Measurements from ENCODE around the gene NEURL3.

Gene NEURL3

GRCh38 chr2:96468904-96469303 is 36.3 kb downstream of the NEURL3 start:
- POLR2A ChIA-PET, result no interaction called here
- no peaks in the 10 kb centered on the region for H3K9me3 ChIP-seq (ENCODE audit: control insufficient read depth, insufficient read depth, low read depth, low read length)
- no peak overlapping the region for H3K27ac ChIP-seq (ENCODE audit: extremely low read depth, low read depth, low read length)
- TF ChIP-seq ZNF416 (tag by site-specific recombination; IDR thresholded peaks at IDR 0.05) (no peak), ZNF248 (tag by site-specific recombination; IDR thresholded peaks at IDR 0.05) (no peak), ZNF19 (tag by site-specific recombination; IDR thresholded peaks at IDR 0.05; ENCODE audit: low read depth) (no peak), ZBTB49 (tag by site-specific recombination; IDR thresholded peaks at IDR 0.05; ENCODE audit: low read depth) (no peak), ZNF600 (tag by site-specific recombination; IDR thresholded peaks at IDR 0.05) (no peak), ZNF433 (tag by site-specific recombination; IDR thresholded peaks at IDR 0.05; ENCODE audit: low read depth) (no peak), ZNF473 (tag by site-specific recombination; IDR thresholded peaks at IDR 0.05) (no peak), ZNF391 (tag by site-specific recombination; IDR thresholded peaks at IDR 0.05; ENCODE audit: borderline replicate concordance, low read depth) (no peak), ZNF302 (tag by site-specific recombination; IDR thresholded peaks at IDR 0.05; ENCODE audit: low read depth) (no peak), ZNF221 (tag by site-specific recombination; IDR thresholded peaks at IDR 0.05; ENCODE audit: borderline replicate concordance) (no peak), ZNF292 (tag by site-specific recombination; IDR thresholded peaks at IDR 0.05; ENCODE audit: borderline replicate concordance, low read depth) (no peak), ZNF239 (tag by site-specific recombination; IDR thresholded peaks at IDR 0.05) (no peak), ZNF501 (tag by site-specific recombination; IDR thresholded peaks at IDR 0.05) (no peak), PRDM1 (tag by site-specific recombination; IDR thresholded peaks at IDR 0.05) (no peak)
- TF ChIP-seq, protein P1, sequence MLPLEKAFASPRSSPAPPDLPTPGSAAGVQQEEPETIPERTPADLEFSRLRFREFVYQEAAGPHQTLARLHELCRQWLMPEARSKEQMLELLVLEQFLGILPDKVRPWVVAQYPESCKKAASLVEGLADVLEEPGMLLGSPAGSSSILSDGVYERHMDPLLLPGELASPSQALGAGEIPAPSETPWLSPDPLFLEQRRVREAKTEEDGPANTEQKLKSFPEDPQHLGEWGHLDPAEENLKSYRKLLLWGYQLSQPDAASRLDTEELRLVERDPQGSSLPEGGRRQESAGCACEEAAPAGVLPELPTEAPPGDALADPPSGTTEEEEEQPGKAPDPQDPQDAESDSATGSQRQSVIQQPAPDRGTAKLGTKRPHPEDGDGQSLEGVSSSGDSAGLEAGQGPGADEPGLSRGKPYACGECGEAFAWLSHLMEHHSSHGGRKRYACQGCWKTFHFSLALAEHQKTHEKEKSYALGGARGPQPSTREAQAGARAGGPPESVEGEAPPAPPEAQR (tag by site-specific recombination; IDR thresholded peaks at IDR 0.05), result no peak
- TF ChIP-seq, protein P2, sequence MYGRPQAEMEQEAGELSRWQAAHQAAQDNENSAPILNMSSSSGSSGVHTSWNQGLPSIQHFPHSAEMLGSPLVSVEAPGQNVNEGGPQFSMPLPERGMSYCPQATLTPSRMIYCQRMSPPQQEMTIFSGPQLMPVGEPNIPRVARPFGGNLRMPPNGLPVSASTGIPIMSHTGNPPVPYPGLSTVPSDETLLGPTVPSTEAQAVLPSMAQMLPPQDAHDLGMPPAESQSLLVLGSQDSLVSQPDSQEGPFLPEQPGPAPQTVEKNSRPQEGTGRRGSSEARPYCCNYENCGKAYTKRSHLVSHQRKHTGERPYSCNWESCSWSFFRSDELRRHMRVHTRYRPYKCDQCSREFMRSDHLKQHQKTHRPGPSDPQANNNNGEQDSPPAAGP (tag by site-specific recombination; IDR thresholded peaks at IDR 0.05), result no peak
- TF ChIP-seq, protein P3, sequence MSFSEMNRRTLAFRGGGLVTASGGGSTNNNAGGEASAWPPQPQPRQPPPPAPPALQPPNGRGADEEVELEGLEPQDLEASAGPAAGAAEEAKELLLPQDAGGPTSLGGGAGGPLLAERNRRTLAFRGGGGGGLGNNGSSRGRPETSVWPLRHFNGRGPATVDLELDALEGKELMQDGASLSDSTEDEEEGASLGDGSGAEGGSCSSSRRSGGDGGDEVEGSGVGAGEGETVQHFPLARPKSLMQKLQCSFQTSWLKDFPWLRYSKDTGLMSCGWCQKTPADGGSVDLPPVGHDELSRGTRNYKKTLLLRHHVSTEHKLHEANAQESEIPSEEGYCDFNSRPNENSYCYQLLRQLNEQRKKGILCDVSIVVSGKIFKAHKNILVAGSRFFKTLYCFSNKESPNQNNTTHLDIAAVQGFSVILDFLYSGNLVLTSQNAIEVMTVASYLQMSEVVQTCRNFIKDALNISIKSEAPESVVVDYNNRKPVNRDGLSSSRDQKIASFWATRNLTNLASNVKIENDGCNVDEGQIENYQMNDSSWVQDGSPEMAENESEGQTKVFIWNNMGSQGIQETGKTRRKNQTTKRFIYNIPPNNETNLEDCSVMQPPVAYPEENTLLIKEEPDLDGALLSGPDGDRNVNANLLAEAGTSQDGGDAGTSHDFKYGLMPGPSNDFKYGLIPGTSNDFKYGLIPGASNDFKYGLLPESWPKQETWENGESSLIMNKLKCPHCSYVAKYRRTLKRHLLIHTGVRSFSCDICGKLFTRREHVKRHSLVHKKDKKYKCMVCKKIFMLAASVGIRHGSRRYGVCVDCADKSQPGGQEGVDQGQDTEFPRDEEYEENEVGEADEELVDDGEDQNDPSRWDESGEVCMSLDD (tag by site-specific recombination; IDR thresholded peaks at IDR 0.05), result no peak
- TF ChIP-seq, protein P4, sequence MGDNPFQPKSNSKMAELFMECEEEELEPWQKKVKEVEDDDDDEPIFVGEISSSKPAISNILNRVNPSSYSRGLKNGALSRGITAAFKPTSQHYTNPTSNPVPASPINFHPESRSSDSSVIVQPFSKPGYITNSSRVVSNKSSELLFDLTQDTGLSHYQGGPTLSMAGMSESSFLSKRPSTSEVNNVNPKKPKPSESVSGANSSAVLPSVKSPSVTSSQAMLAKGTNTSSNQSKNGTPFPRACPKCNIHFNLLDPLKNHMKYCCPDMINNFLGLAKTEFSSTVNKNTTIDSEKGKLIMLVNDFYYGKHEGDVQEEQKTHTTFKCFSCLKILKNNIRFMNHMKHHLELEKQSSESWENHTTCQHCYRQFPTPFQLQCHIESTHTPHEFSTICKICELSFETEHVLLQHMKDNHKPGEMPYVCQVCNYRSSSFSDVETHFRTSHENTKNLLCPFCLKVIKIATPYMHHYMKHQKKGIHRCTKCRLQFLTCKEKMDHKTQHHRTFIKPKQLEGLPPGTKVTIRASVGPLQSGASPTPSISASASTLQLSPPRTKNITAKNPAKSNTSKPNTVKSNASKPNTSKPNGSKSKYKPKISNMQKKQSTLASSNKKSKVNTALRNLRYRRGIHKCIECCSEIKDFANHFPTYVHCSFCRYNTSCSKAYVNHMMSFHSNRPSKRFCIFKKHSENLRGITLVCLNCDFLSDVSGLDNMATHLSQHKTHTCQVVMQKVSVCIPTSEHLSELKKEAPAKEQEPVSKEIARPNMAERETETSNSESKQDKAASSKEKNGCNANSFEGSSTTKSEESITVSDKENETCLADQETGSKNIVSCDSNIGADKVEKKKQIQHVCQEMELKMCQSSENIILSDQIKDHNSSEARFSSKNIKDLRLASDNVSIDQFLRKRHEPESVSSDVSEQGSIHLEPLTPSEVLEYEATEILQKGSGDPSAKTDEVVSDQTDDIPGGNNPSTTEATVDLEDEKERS (tag by site-specific recombination; IDR thresholded peaks at IDR 0.05), result no peak
- TF ChIP-seq, protein P5, sequence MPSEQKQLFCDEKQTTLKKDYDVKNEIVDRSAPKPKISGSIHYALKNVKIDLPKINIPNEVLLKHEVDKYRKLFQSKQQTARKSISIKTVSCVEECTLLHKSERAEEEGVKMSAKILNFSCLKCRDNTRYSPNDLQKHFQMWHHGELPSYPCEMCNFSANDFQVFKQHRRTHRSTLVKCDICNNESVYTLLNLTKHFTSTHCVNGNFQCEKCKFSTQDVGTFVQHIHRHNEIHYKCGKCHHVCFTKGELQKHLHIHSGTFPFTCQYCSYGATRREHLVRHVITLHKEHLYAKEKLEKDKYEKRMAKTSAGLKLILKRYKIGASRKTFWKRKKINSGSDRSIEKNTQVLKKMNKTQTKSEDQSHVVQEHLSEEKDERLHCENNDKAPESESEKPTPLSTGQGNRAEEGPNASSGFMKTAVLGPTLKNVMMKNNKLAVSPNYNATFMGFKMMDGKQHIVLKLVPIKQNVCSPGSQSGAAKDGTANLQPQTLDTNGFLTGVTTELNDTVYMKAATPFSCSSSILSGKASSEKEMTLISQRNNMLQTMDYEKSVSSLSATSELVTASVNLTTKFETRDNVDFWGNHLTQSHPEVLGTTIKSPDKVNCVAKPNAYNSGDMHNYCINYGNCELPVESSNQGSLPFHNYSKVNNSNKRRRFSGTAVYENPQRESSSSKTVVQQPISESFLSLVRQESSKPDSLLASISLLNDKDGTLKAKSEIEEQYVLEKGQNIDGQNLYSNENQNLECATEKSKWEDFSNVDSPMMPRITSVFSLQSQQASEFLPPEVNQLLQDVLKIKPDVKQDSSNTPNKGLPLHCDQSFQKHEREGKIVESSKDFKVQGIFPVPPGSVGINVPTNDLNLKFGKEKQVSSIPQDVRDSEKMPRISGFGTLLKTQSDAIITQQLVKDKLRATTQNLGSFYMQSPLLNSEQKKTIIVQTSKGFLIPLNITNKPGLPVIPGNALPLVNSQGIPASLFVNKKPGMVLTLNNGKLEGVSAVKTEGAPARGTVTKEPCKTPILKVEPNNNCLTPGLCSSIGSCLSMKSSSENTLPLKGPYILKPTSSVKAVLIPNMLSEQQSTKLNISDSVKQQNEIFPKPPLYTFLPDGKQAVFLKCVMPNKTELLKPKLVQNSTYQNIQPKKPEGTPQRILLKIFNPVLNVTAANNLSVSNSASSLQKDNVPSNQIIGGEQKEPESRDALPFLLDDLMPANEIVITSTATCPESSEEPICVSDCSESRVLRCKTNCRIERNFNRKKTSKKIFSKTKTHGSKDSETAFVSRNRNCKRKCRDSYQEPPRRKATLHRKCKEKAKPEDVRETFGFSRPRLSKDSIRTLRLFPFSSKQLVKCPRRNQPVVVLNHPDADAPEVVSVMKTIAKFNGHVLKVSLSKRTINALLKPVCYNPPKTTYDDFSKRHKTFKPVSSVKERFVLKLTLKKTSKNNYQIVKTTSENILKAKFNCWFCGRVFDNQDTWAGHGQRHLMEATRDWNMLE (tag by site-specific recombination; conservative IDR thresholded peaks at IDR 0.05; ENCODE audit: low read depth), result no peak
- TF ChIP-seq, protein P6, sequence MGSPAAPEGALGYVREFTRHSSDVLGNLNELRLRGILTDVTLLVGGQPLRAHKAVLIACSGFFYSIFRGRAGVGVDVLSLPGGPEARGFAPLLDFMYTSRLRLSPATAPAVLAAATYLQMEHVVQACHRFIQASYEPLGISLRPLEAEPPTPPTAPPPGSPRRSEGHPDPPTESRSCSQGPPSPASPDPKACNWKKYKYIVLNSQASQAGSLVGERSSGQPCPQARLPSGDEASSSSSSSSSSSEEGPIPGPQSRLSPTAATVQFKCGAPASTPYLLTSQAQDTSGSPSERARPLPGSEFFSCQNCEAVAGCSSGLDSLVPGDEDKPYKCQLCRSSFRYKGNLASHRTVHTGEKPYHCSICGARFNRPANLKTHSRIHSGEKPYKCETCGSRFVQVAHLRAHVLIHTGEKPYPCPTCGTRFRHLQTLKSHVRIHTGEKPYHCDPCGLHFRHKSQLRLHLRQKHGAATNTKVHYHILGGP (tag by site-specific recombination; IDR thresholded peaks at IDR 0.05), result no peak
- no peak overlapping the region for H3K4me3 ChIP-seq (ENCODE audit: low read depth, low read length)
- H3K36me3 ChIP-seq (ENCODE audit: control insufficient read depth in 2 of 2, insufficient read depth in 1 of 2, low read length in 2 of 2), result no peaks in the 10 kb centered on the region
- H3K4me1 ChIP-seq (ENCODE audit: control insufficient read depth, insufficient read depth, low read length), result no peaks in the 10 kb centered on the region
- CTCF ChIA-PET, result no interaction called here

All from HEK293 (cell line).